Immature natural killer cell (primary cell): ENCODE results near the gene ABLIM1. TPM values are rescaled to one million over a fixed set of nuclear protein-coding genes. Genes with fewer than 3 reads are reported as not detected.

ENCODE experiments used
- DNase-seq, 3 donors: peaks; one replicate each; pipeline ENCODE4 v3.0.0; 2022; ENCODE audit warnings: mixed read lengths in 1 of 3
- H3K27ac Mint-ChIP-seq, 6 donors: one replicate each; pipeline ENCODE4 v1.8.0; 2020; ENCODE audit warnings: mixed read lengths in 6 of 6, mild to moderate bottlenecking in 5 of 6, inconsistent platforms in 4 of 6, moderate library complexity in 3 of 6
- H3K27me3 Mint-ChIP-seq, 3 donors: one replicate each; pipeline ENCODE4 v1.8.0; 2020 to 2021; ENCODE audit warnings: low read depth in 3 of 3, mild to moderate bottlenecking in 3 of 3, mixed read lengths in 3 of 3, moderate library complexity in 3 of 3, inconsistent platforms in 1 of 3
- H3K36me3 Mint-ChIP-seq, 3 donors: one replicate each; pipeline ENCODE4 v1.8.0; 2020; ENCODE audit warnings: mixed read lengths in 3 of 3, inconsistent platforms in 2 of 3, mild to moderate bottlenecking in 2 of 3
- H3K4me1 Mint-ChIP-seq, 2 donors: one replicate each; pipeline ENCODE4 v1.8.0; 2020; ENCODE audit warnings: inconsistent platforms in 2 of 2, mild to moderate bottlenecking in 2 of 2, mixed read lengths in 2 of 2, moderate library complexity in 1 of 2
- H3K4me3 Mint-ChIP-seq, 5 donors: one replicate each; pipeline ENCODE4 v1.8.0; 2020; ENCODE audit warnings: mild to moderate bottlenecking in 5 of 5, mixed read lengths in 5 of 5, inconsistent platforms in 3 of 5, moderate library complexity in 3 of 5
- H3K9me3 Mint-ChIP-seq, 6 donors: one replicate each; pipeline ENCODE4 v1.8.0; 2020; ENCODE audit warnings: mild to moderate bottlenecking in 6 of 6, mixed read lengths in 6 of 6, inconsistent platforms in 4 of 6, moderate library complexity in 3 of 6
- polyA plus RNA-seq, 3 donors: library from polyadenylated mRNA; unstranded; fragments of 300-500 nt; fragmentation: Illumina TruSeq; gene quantifications; one replicate each; pipeline ENCODE4 v1.2.3, GENCODE V29; 2021

ABLIM1 gene
- polyA plus RNA-seq, 3 donors from 2014 or later: 66.2 to 121 (median 74.1) TPM

DNA sequence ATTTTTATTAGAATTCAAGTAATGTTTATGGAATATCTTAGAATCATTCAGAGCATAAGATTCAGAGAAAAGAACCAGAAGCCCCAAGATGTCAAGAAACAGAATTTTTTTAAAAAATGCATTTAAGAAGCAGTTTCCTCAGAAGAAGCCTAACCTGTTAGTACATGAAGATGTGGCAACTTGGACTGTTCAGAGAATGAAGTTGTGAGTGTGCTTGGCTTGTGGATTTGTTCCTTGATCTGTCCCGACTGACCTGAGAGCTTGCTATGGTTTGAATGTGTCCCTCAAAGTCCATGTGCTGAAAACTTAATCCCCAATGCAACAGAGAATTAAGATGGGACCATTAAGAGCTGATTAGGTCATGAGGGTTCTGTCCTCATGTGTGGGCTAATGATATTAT lies 240.0 kb downstream of the ABLIM1 start:
- H3K4me3 Mint-ChIP-seq: no peak overlapping the region
- H3K9me3 Mint-ChIP-seq: no peaks in the 10 kb centered on the region
- DNase-seq: no peak
- H3K27ac Mint-ChIP-seq: no peak overlapping the region
- H3K36me3 Mint-ChIP-seq: no peaks in the 10 kb centered on the region
- H3K4me1 Mint-ChIP-seq: peaks cover 19 to 35% of the 10 kb centered on the region in 2 donors
- peaks cover 10 to 18% (median 16%) of the 10 kb centered on the region in 3 donors for H3K27me3 Mint-ChIP-seq

DNA sequence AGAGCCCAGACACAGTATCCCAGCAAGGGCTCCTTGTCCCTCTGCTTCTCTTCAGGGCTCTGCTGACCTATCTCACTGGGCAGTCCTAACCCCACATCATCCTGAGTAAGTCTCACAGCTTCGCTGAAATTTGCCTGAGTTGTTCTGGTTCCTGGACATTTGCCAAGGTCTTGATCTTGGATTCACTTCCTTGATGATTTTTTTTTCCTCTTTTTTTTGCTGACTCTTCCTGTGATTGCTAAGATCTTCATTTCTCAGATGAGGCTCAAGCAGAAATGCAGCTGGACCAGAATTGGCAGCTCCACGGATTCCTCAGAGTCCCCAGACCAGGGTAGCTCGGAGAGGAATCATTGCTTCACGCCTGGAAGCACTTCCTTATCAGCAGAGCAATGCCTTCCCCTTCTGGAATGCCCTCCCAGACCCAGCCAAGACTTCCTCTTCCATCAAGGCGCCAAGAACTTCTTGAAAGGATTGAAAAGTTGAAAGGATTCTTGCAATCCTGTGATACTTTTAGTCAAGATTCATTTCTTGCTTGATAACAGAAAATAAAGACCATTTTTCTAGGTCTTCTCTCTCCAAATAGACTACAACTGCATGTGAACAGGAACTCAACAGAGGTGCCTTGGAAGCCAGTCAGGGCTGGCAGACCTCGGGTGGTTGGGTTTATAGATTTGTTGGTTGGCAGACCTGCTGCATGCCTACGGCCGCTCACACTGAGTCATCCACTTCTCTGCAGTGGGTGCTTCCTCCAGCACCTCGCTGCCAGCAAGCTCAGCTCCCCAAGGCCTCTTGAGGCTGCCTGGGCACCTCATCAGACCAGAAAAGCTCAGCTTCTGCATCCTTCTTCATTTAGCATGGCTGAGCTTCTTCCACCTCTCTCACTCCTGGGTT lies 244.9 kb downstream of the ABLIM1 start:
- Mint-ChIP-seq H3K27ac (peak overlapping the region in 1 of 6 donors; percentile 25), H3K4me1 (peaks cover 0 to under 1% of the 10 kb centered on the region in 2 donors), H3K4me3 (no peak overlapping the region), H3K9me3 (peaks cover 0 to 3% (median 0%) of the 10 kb centered on the region in 6 donors), H3K27me3 (peaks cover 7 to 13% (median 13%) of the 10 kb centered on the region in 3 donors), H3K36me3 (no peaks in the 10 kb centered on the region)
- DNase-seq: no peak

DNA sequence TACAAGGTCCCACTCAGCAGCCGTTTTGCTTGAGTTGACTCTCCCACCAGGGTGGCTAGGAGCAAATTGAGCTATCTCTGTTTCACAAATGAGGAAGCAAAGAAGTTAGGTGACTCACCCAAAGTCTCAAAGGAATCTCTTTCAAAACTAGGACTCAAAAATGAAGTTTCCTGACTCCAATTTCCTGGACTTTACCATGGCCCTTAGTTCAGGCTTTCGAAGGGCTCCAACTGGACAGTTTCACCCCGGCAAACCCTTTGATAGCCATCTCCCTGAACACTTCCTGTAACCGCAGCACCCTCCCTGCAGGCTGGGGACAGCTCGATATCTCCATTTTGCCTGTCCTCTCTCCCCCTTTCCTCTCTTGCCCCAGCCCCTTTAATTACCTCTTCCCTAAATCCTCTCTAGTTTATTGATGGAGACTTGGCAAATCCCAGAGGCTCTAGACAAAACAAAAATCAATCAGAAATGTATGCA lies 249.1 kb downstream of the ABLIM1 start:
- H3K36me3 Mint-ChIP-seq: no peaks in the 10 kb centered on the region
- H3K27ac Mint-ChIP-seq: no peak overlapping the region
- H3K4me3 Mint-ChIP-seq: no peak overlapping the region
- peaks cover 4 to 21% (median 19%) of the 10 kb centered on the region in 3 donors for H3K27me3 Mint-ChIP-seq
- H3K9me3 Mint-ChIP-seq: peaks cover 0 to 3% (median 0%) of the 10 kb centered on the region in 6 donors
- no peak for DNase-seq
- peaks cover 0 to 1% of the 10 kb centered on the region in 2 donors for H3K4me1 Mint-ChIP-seq

DNA sequence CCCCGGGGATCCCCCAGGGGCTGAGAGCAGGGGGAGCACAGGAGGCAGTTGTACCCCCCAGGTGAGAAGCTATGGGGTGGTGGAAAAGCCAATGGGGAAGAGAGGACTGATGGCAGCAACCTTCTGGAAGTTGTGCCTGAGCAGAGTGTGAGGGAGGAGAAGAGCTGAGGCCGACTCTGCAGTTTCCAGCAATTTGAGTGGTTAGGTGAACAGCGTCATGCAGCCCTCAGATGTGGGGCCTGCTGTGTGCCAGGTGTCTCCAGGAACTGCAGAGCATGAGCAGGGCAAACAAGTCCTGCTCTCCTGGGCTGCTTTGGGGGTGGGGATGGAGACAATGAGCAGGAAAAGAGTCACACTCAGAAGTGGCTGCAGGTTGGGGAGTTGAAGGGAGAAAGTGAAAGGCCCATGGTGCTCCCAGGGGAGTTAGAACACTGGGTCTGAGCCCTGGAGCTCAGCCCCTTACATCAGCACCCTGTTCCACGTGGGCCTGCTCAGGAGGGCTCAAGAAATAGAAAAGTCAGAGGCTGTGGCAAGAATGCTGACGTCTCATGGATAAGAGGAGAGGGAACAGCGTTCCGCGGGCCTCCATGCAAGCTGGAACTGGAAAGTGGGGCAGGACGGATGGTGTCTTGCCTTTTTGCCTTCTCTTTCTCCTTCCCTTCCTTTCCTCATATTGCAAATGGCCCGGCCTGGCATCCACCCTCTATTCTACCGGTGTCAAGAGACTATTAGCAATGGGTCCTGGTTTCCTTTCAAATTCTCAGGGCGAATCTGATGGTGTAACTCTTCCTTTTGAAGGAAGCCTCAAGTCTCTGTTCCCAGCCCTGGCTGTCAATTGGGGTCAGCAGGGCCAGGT lies 249.7 kb downstream of the ABLIM1 start:
- peaks cover under 1 to 1% of the 10 kb centered on the region in 2 donors for H3K4me1 Mint-ChIP-seq
- peaks cover 0 to 3% (median 0%) of the 10 kb centered on the region in 6 donors for H3K9me3 Mint-ChIP-seq
- H3K27ac Mint-ChIP-seq: no peak overlapping the region
- no peak overlapping the region for H3K4me3 Mint-ChIP-seq
- peaks cover 5 to 20% (median 16%) of the 10 kb centered on the region in 3 donors for H3K27me3 Mint-ChIP-seq
- no peaks in the 10 kb centered on the region for H3K36me3 Mint-ChIP-seq
- DNase-seq: no peak

DNA sequence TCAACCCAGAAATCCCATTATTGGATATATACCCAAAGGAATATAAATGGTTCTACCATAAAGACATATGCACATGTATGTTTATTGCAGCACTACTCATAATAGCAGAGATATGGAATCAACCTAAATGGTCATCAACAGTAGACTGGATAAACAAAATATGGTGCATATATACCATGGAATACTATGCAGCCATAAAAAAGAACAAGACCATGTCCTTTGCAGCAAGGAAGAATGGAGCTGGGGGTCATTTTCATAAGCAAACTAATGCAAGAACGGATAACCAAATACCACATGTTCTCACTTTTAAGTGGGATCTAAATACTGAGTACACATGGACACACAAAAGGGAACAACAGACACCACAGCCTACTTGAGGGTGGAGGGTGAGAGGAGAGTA lies 251.6 kb downstream of the ABLIM1 start:
- H3K4me3 Mint-ChIP-seq: no peak overlapping the region
- no peak for DNase-seq
- no peaks in the 10 kb centered on the region for H3K36me3 Mint-ChIP-seq
- no peak overlapping the region for H3K27ac Mint-ChIP-seq
- H3K4me1 Mint-ChIP-seq: peaks cover 6 to 8% of the 10 kb centered on the region in 2 donors
- peaks cover 12 to 18% (median 16%) of the 10 kb centered on the region in 3 donors for H3K27me3 Mint-ChIP-seq
- no peaks in the 10 kb centered on the region for H3K9me3 Mint-ChIP-seq

DNA sequence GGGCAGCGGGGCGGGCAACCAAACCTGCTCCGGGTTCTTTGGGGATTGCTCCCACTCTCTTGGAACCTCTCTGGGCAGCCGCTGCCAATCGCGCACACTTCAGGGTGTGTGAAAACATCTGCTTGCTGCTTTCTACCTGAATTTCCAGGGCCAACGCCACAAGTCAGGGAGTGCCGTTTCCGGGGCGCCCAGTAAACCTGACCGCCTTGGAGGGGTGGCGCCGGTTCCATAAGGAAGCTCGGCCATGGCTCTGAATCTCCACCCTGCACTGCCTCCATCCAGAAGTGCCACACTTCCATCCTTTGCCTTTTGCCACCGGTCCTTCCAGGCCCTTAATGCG lies 253.1 kb downstream of the ABLIM1 start:
- Mint-ChIP-seq H3K27ac (no peak overlapping the region), H3K9me3 (no peaks in the 10 kb centered on the region), H3K36me3 (no peaks in the 10 kb centered on the region), H3K4me3 (no peak overlapping the region), H3K27me3 (peaks cover 16 to 20% (median 18%) of the 10 kb centered on the region in 3 donors), H3K4me1 (peaks cover 6 to 8% of the 10 kb centered on the region in 2 donors)
- no peak for DNase-seq

DNA sequence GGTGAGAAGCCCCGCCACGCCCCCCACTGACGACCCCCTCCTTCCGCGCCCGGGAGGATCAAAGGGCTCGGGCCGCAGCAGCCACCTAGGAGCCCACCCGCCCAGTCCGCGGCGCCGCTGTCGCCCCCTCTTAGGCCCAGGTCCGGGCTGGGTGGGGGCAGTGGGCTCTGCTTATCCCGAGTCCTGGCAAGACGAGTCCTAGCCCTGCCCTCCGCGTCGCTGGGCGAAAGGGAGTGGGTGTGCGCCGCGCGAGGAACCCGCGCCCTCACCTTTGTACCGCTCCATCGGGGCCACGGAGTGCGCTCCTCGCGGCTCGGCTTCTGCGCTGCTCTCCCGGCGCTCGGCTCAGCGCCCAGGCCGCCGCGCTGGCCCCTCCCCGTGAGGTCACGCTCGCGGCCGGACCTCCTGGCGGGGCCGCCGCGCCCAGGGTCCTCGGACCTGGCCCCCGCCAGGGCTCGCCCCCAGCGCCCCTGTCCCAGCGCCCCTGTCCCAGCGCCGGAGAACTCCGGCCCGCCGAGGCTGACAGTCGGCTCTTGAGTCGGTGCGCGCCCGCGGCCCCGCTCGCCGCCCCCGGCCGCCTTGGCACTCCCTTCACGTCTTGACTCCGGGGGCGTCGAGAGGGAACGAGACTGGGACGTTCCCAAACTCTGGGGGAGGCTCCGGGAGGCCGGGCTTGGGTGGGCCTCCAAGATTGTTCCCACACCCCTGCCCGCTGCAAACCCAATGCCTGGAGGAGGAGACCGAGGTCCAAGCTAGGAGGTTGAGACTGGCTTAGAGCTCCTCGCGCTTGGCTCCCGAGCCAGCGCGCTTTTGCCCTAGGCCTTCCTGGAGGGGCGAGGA lies 253.7 kb downstream of the ABLIM1 start, which contains the start of gene AFAP1L2:
TSS of gene AFAP1L2 (minus strand) at position 332 of the 840 bp plus-strand sequence. CDS start at position 285, 47 bp downstream.
- DNase-seq: no peak
- H3K4me3 Mint-ChIP-seq: peak within 1 kb of the TSS; percentile 19 to 60 (median 35)
- H3K9me3 Mint-ChIP-seq: no peaks in the 10 kb centered on the region
- no peak within 1 kb of the TSS for H3K27ac Mint-ChIP-seq
- H3K36me3 Mint-ChIP-seq: no peaks in the 10 kb centered on the region
- H3K27me3 Mint-ChIP-seq: peaks cover 16 to 21% (median 18%) of the 10 kb centered on the region in 3 donors
- peaks cover 6 to 8% of the 10 kb centered on the region in 2 donors for H3K4me1 Mint-ChIP-seq

DNA sequence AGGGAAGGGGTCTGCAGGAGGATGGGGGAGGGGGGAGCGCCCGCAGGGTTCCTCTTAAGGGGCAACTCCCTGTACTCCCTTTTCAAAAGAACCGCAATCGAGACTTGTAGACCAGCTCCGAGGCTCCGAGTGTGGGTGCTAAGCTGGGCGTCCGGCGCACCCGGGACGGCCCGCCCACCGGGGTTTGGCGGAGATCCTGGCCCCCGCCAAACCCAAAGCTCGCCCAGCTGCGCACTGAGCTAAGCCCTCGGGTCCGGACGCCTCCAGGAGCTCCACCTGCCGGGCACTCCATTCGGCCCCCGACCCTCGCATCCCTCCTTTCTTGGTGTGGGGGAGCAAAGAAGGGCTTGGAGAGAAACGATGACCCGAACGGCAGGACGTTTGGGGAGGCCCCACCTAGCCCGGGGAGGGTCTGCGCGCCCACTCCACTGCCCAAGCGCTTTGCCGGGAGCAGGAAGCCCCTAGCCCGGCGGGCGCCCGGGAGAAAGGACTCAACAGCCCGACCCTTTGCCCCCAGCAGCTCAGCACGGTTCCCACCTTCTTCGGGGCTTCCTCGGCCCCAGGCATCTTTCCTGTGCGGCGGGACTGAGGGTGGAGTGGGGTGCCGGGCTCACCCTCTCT lies 254.4 kb downstream of the ABLIM1 start:
- Mint-ChIP-seq H3K4me3 (peak overlapping the region in 3 of 5 donors; percentile 35 to 60 (median 46)), H3K9me3 (no peaks in the 10 kb centered on the region), H3K4me1 (peaks cover 6 to 8% of the 10 kb centered on the region in 2 donors), H3K27ac (no peak overlapping the region), H3K36me3 (no peaks in the 10 kb centered on the region), H3K27me3 (peaks cover 18 to 21% (median 18%) of the 10 kb centered on the region in 3 donors)
- no peak for DNase-seq

DNA sequence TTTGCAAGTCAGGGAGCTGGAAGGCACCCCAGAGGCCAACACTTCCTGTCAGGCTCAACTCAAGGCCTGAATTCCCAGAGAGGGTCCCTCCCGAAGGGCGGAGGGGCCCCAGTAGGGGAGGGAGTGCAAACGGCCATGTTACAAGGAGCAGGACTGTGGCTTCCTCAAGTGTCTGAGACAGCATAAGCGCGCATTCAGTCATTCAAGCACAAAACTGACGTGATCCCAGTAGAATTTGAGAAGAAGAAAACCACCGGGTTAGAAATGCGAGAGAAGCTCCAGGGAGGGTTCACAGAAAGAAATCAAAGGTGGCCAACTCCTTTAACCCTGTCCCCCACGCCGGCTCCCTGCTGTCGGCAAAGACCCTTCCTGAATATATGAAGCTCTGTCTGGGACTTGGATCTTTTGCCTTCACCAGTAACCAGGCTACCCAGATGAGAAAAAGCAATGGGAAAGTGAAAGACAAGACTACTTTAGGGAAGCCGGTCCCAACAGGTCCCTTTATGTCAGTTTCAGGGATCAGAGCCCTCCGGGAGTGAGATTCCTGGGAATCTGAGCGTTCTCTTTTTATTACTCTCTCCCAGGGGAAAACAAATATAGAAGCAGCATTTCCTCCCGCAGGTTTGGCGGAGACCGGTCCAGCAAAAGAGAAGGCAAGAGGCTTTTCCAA lies 255.1 kb downstream of the ABLIM1 start:
- DNase-seq: no peak
- Mint-ChIP-seq H3K9me3 (no peaks in the 10 kb centered on the region), H3K27ac (no peak overlapping the region), H3K4me1 (peaks cover 6 to 8% of the 10 kb centered on the region in 2 donors), H3K36me3 (no peaks in the 10 kb centered on the region), H3K27me3 (peaks cover 18 to 24% (median 18%) of the 10 kb centered on the region in 3 donors), H3K4me3 (peak overlapping the region; percentile 19 to 60 (median 35))

DNA sequence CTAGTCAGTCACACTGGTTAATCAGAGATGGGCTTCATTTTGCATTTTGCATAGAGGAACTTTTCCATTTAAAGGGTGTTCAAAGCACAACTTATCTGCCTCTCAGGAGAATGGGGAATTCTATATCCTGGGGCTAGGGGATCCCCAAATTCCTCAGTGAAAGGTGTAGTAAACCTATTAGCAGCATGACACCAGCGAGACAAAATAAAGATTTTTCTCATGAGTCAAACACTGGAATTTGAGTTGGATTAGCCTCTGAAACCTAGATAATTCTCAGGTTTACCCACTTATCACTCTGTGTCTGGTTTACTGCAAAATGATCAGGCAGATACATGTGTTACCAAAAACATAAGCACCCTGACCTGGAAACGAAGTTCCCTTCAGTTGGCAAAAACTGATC lies 255.8 kb downstream of the ABLIM1 start:
- no peak overlapping the region for H3K27ac Mint-ChIP-seq
- H3K36me3 Mint-ChIP-seq: no peaks in the 10 kb centered on the region
- no peak for DNase-seq
- no peaks in the 10 kb centered on the region for H3K9me3 Mint-ChIP-seq
- H3K27me3 Mint-ChIP-seq: peaks cover 18 to 27% (median 19%) of the 10 kb centered on the region in 3 donors
- H3K4me1 Mint-ChIP-seq: peaks cover 6 to 8% of the 10 kb centered on the region in 2 donors
- H3K4me3 Mint-ChIP-seq: no peak overlapping the region

DNA sequence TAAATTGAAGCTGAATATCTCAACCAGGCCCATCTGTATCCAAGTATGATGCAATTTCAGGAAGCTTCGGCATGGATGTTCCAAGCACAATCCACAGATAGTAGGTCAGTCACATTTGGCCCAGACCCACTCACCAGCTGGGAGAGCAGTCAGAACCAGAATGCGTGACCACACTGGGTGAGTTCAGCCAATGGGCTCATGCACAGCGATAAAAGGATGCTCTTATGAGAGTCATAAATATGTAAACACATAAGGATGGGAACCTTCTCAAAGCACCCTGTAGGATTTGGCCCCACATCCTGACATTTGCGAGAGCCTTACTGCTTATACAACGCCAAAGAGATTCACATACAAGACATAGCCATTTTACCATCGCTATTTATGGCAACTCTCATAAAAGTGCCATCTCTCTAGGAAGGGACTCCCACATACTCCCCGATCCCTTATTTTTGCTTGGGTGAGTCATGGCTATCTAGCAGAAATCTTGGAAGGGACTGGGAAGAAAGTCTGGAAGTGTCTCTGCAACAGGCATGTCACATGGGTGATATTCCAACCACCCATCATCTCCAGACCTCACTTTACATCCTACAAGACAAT lies 256.8 kb downstream of the ABLIM1 start:
- H3K4me3 Mint-ChIP-seq: no peak overlapping the region
- H3K27me3 Mint-ChIP-seq: peaks cover 16 to 23% (median 18%) of the 10 kb centered on the region in 3 donors
- DNase-seq: no peak
- H3K27ac Mint-ChIP-seq: no peak overlapping the region
- no peaks in the 10 kb centered on the region for H3K36me3 Mint-ChIP-seq
- no peaks in the 10 kb centered on the region for H3K9me3 Mint-ChIP-seq
- peaks cover 6 to 8% of the 10 kb centered on the region in 2 donors for H3K4me1 Mint-ChIP-seq

DNA sequence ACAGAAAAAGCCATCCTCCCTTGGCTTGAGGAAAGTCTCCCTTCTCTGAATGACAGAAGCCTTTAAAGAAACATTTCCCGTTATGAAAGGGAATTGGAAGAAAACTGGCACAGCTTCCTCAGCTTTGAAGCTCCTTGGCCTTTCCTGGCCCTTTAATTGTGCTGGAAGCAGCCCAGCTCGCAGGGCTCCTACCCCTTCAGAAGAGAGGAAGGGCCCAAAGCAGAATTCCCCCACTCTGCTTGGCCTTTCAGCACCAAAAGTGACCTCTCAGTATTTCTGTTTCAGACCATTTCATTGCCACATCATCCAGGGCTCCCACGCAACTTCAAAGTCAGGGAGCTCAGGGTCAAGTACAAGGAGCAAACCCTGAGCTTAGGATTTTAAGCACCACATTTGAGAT lies 258.0 kb downstream of the ABLIM1 start:
- no peaks in the 10 kb centered on the region for H3K36me3 Mint-ChIP-seq
- peaks cover 11 to 17% (median 15%) of the 10 kb centered on the region in 3 donors for H3K27me3 Mint-ChIP-seq
- H3K9me3 Mint-ChIP-seq: no peaks in the 10 kb centered on the region
- H3K4me1 Mint-ChIP-seq: peaks cover 6 to 8% of the 10 kb centered on the region in 2 donors
- H3K4me3 Mint-ChIP-seq: no peak overlapping the region
- H3K27ac Mint-ChIP-seq: no peak overlapping the region
- DNase-seq: no peak
